HG02840 (cell line): Measurements from ENCODE around the gene TMEM117.
A peak's percentile ranks its signal among the peaks of the same experiment; 100 is the strongest.

Experiments used
- ATAC-seq: cut with Tn5 transposase; IDR thresholded peaks from one replicate; pipeline ENCODE4 v1.9.1; 2021; ENCODE audit warnings: mild to moderate bottlenecking, moderate library complexity, moderate number of reproducible peaks; ENCODE audit not compliant: unreplicated experiment, low FRiP score

The TMEM117 gene

GRCh38 chr12:43937947-43938346, 102.1 kb downstream of the TMEM117 start:
- no peak for ATAC-seq

GRCh38 chr12:43942379-43942778, 106.5 kb downstream of the TMEM117 start:
- ATAC-seq = no peak

- no peak for ATAC-seq
Observed at GRCh38 chr12:43945983-43946382, 110.1 kb downstream of the TMEM117 start.

GRCh38 chr12:43951286-43951685, 115.4 kb downstream of the TMEM117 start:
- no peak for ATAC-seq

- ATAC-seq = peak; percentile 91
Observed at GRCh38 chr12:43957732-43958372, 122.0 kb downstream of the TMEM117 start.

- no peak for ATAC-seq
Observed at GRCh38 chr12:43964033-43964432, 128.2 kb downstream of the TMEM117 start.

- ATAC-seq = no peak
Observed at GRCh38 chr12:43964961-43965360, 129.1 kb downstream of the TMEM117 start.

GRCh38 chr12:43965899-43966298, 130.0 kb downstream of the TMEM117 start:
- ATAC-seq = no peak

- no peak for ATAC-seq
Observed at GRCh38 chr12:43968736-43969135, 132.9 kb downstream of the TMEM117 start.

GRCh38 chr12:43969882-43970281, 134.0 kb downstream of the TMEM117 start:
- ATAC-seq = no peak

GRCh38 chr12:43973385-43973784, 137.5 kb downstream of the TMEM117 start:
- ATAC-seq = no peak

- no peak for ATAC-seq
Observed at GRCh38 chr12:43973993-43974392, 138.1 kb downstream of the TMEM117 start.

GRCh38 chr12:43976027-43976426, 140.1 kb downstream of the TMEM117 start:
- no peak for ATAC-seq

- no peak for ATAC-seq
Observed at GRCh38 chr12:43978556-43978955, 142.7 kb downstream of the TMEM117 start.

GRCh38 chr12:43979450-43979849, 143.6 kb downstream of the TMEM117 start:
- ATAC-seq = no peak

- no peak for ATAC-seq
Observed at GRCh38 chr12:43980627-43981191, 144.8 kb downstream of the TMEM117 start.

GRCh38 chr12:43981726-43982125, 145.8 kb downstream of the TMEM117 start:
- ATAC-seq = no peak

GRCh38 chr12:43982544-43982943, 146.7 kb downstream of the TMEM117 start:
- no peak for ATAC-seq

- ATAC-seq = peak; percentile 91
Observed at GRCh38 chr12:43988838-43989560, 153.1 kb downstream of the TMEM117 start.

- ATAC-seq = no peak
Observed at GRCh38 chr12:43992856-43993255, 157.0 kb downstream of the TMEM117 start.

- peak; percentile 89 for ATAC-seq
Observed at GRCh38 chr12:44000309-44000952, 164.6 kb downstream of the TMEM117 start.
